ENCODE measurements around the gene GNB1.

GNB1 gene

GRCh38 chr1:1922702-1922955 is 31.7 kb upstream of the GNB1 start:
- no peak for DNase-seq

DNA sequence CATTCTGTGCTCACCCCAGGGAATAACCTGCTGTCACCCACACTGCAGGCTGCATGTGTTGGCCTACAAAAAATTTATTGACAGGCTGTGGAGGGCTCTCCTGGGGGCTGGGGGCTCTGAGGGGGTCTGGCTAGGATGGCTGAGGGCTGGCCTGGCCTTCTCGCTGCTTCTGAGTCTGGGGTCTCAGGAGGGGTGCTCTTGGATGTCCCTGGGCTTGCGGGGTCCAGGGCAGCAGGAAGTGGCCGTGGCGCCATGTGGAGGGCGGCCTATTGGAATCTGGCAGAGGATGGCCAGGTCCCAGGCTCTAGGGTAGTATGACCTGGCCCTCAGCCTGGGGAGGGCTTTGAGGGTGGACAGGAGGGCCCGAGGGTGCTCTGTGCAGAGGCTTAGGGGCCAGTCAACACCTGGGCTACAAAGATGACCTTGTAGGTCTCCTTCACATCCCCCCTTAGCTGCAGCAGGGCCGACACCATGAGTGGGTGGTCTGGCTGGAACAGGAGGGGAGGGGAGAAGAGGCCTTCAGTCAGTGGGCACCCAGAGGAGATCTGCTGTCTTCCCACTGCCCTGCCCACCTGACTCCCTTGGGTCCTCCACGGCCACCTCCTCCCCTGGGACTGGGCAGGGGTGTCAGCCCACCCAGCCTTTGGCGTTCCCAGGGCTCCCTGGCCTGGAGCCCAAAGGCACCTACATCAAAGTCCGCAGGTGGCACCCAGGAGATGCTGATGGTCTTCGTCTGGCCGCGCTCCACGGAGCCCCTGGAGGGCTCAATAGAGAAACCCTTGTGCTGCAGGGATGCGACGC is 31.2 kb upstream of the GNB1 start:
- no peak for DNase-seq

- DNase-seq, result no peak
Observed at GRCh38 chr1:1921459-1921862, 30.6 kb upstream of the GNB1 start.

- DNase-seq, result no peak
Observed at GRCh38 chr1:1920608-1921458, 29.9 kb upstream of the GNB1 start.

- DNase-seq, result no peak
Observed at GRCh38 chr1:1920057-1920607, 29.2 kb upstream of the GNB1 start.

DNA sequence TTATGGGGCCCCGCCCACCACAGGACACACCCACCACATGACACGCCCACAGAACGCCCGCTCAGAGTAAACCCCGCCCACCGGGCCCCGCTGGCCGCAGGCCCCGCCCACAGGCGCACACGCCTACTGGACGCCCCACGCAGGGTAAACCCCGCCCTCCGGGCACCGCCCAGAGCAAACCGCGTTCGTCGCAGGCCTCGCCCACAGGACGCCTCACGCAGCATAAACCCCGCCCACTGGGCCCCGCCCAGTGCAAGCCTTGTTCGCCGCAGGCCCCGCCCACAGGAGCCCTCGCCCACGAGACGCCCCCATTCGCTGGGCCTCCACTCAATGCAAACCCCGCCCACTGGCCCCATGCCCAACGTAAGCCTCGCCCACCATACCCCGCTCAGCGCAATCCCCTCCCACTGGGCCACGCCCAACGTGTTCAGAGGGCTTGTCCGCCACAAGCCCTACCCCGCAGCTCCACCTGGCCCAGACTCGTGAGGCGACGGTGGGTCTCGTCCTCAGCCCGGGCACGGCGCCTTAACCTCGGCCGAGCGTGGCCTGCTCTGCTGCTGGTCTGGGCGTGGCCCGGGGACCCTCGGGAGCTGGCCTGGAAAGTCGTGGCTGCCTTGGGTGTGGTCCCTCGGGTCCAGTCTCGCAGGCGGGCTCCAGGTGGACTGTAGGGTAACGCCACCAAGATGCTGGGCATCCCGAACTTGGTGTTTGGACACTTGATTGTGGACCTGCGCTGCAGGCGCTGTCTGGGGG is 28.6 kb upstream of the GNB1 start:
- peak; percentile 99 for DNase-seq

- DNase-seq, result no peak
Observed at GRCh38 chr1:1918901-1919303, 28.0 kb upstream of the GNB1 start, which contains the start of gene TMEM52. TSS of gene TMEM52 (minus strand) at chr1:1919279. CDS start at chr1:1919265, 14 bp downstream.

- DNase-seq, result no peak
Observed at GRCh38 chr1:1917995-1918900, 27.4 kb upstream of the GNB1 start.

GRCh38 chr1:1917304-1917976 is 26.6 kb upstream of the GNB1 start:
- no peak for DNase-seq

- no peak for DNase-seq
Observed at GRCh38 chr1:1916851-1917251, 26.0 kb upstream of the GNB1 start.

DNA sequence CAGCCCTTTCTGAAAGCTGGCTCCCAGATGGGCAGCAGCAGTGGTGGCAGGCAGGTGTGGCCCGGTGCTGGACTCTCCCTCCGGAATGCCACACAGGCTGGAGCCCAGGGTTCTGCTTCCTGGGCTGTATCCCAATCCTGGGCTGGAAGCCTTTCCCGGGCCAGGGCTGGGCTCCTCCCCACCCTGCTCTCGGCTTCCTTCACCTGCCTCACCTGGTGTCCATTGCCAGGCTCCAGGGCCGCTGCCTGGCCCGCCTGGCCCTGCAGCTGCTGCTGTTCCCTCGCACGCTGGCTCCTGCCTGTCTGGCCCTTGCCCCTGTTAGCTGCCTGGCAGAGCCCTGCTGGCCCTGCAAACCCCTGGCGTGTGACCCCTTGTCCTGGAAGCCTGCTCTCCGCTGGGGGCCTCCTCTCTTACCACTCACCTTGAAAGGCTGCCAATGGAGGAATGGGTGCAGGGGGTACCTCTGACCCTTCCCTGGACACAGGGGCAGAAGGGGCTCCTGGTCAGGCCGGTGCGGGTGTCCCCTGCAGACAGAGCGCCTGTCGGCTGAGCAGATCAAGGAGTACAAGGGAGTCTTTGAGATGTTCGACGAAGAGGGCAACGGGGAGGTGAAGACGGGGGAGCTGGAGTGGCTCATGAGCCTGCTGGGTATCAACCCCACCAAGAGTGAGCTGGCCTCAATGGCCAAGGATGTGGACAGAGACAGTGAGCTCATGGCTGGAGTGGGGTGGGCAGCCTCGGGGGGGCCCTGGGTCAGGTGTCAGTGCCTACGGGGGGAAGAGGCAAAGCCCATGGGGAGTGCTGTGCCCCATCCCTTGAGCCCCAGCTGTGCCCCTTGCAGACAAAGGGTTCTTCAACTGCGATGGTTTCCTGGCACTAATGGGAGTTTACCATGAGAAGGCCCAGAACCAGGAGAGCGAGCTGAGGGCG is 25.3 kb upstream of the GNB1 start:
- no peak for DNase-seq

DNA sequence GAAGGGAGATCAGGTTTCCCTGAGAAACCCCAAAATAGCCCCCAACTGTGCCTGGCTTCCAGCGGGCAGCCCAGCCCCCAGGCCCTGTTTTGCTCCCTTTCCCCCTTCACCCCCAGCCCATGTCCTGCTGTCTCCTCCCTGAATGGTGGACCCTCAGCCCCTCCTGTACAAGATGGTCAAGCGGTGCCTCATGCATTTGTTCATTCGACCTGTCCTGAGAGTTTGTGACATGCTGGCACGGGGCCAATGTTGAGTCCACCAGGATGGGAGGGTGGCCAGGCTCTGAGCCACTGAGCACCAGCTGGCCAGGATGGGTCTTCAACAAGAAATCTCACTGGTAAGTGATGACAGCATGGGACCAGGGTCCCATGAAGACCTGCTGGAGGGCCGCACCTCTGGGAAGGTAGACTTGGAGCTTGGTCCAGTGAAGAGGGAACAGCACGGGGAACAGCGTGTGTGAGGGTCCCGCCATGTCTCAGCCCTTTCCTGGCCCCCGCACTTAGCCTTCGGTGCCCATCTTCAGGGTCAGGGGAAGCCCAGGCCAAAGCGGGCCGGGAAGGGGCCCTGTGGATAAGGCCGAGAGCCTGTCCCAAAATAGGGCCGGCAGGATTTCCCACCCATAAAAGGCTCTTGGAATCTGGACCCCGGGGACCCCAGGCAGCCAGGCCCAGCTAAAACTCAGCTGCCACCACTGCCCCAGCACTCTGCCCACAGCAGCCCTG is 24.2 kb upstream of the GNB1 start, which contains the start of gene CALML6:
Gene CALML6, plus strand, starts transcription at position 290 of the 722 bp plus-strand sequence. Its CDS starts 21 bp downstream, at position 311.
- DNase-seq, result no peak

- DNase-seq, result no peak
Observed at GRCh38 chr1:1914101-1914970, 23.4 kb upstream of the GNB1 start.

DNA sequence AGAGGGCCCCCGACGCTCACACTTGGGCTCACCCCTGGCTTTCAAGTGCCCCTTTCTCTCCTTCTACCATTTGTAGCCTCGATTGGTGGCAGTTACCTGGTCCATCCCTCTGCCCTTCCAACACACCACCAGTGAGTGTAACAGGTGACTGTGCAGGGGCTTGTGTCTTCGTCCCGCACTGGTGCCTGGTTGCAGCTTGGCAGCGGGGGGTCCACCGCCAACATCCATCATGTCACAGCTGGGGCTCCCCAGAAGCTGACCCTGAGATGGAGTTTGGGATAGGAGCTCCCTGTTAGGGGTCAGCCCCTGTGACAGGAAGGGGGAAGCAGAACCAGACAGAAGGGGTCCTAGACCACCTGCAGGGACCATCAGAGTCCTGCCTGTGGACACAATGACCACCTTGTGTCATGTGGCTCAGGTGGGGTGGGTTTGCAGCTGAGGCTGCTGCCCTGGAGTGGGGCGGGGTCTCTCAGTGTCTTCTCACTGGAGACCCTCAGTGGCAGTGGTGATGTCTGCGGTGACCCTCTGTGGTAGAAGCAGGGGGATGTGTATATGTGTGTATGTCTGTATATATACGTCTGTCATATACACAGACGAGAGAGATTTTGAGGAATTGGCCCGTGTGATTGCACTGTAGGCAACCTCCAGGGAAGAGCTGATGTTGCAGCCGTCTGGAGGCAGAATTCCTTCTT is 20.6 kb upstream of the GNB1 start:
- DNase-seq, result no peak

DNA sequence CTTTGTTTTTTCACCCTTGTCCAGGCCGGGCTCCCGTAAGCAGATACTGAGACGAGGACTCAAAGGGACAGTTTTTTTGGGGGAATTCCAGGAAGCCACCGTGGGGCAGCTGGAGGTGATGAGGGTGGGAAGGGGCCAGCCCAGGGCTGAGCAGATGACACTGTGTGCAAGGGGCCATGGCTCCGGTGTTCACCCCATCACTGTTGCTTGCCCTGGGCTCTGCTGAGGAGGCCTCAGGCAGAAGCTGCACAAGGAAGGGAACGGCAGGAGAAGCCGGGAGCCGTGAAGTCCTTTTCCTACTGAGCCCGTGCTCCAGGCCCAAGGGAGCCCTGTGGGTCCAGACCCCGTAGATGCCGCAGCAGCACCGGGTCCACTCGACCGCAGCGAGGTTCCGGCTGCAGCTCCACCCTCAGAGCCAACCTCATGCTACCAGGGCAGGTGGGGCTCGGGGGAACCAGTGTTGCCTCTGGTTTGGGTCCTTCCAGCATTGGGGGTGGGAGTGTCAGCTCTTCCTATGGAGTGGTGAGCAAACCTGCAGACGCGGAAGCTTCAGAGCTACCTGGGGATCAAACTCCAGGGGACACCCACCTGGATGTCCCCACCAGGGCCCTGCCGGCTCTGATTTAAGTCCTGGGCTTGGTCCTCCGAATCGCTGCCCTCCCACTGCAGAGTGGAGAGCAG is 19.9 kb upstream of the GNB1 start:
- no peak for DNase-seq

DNA sequence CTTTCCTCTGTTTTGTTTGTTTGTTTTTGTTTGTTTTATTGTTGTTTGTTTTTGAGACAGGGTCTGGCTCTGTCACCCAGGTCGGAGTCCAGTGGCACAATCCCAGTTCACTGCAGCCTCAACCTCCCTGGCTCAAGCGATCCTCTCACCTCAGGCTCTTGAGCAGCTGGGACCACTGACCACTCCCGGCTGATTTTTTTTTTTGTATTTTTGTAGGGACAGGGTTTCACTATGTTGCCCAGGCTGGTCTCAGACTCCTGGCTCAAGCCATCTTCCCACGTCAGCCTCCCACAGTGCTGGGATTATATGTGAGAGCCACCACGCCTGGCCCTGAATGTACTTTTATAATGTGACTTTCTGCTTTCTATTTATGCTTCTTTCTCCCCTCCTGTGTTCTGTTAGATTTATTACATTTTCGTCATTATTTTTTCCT is 19.2 kb upstream of the GNB1 start:
- no peak for DNase-seq

- DNase-seq, result no peak
Observed at GRCh38 chr1:1908506-1908791, 17.6 kb upstream of the GNB1 start.

Measured in stimulated activated CD4-positive, alpha-beta T cell treated with anti-CD3 and anti-CD28 coated beads, Interleukin-15, amount 100 ng/mL, for 24 hours (primary cell).